Thymus (tissue), 11 donors: ENCODE results near the gene HOXD11. TPM values are rescaled to one million over a fixed set of nuclear protein-coding genes. Genes with fewer than 3 reads are reported as not detected.

Experiments
- DNase-seq, 9 donors: peaks; one replicate each; pipeline ENCODE4 v3.0.0-alpha.2; 2013; ENCODE audit warnings: low spot score in 9 of 9, low read depth in 6 of 9, missing footprints in 1 of 9
- H3K27ac ChIP-seq, 2 donors: one replicate each; pipeline ENCODE4 v1.5.1; 2013; ENCODE audit warnings: control low read depth in 1 of 2, low read depth in 1 of 2, low read length in 1 of 2, mild to moderate bottlenecking in 1 of 2, moderate library complexity in 1 of 2
- H3K27me3 ChIP-seq, 2 donors: one replicate each; pipeline ENCODE4 v1.5.1; 2013; ENCODE audit warnings: low read length in 1 of 2; ENCODE audit not compliant: control insufficient read depth in 2 of 2, insufficient read depth in 1 of 2
- H3K36me3 ChIP-seq, 2 donors: one replicate each; pipeline ENCODE4 v1.5.1; 2013; ENCODE audit warnings: low read length in 1 of 2, mild to moderate bottlenecking in 1 of 2, moderate library complexity in 1 of 2; ENCODE audit not compliant: control insufficient read depth in 2 of 2, insufficient read depth in 2 of 2
- H3K4me1 ChIP-seq, 2 donors: one replicate each; pipeline ENCODE4 v1.5.1; 2013; ENCODE audit warnings: low read length in 2 of 2; ENCODE audit not compliant: control insufficient read depth in 2 of 2, insufficient read depth in 2 of 2
- H3K4me3 ChIP-seq, 2 donors: one replicate each; pipeline ENCODE4 v1.5.1; 2013; ENCODE audit warnings: low read length in 2 of 2, control low read depth in 1 of 2, mild to moderate bottlenecking in 1 of 2
- H3K9me3 ChIP-seq, 2 donors: one replicate each; pipeline ENCODE4 v1.5.1; 2013; ENCODE audit warnings: low read length in 1 of 2, mild to moderate bottlenecking in 1 of 2; ENCODE audit not compliant: control insufficient read depth in 2 of 2, insufficient read depth in 1 of 2
- WGBS: extraction: QIAGEN DNeasy Blood & Tissue Kit; methylation state at CpG from one replicate; pipeline ENCODE4 v1.1.7; 2013; 5-methylcytosine and 5-hydroxymethylcytosine counted together
- polyA plus RNA-seq: library from polyadenylated mRNA; stranded (reverse); fragments of 200-250 nt; gene quantifications from one replicate; pipeline ENCODE4 v1.2.3, GENCODE V29; 2013
- total RNA-seq: library from RNA; stranded (reverse); fragments of 120-200 nt; gene quantifications from one replicate; pipeline ENCODE4 v1.2.4, GENCODE V29; 2013
- donor health status: healthy.

HOXD11 gene
- total and polyA plus RNA-seq, 2 donors, result 0.09 TPM; not detected in 1

- peak in 1 of 9 donors; percentile 47 for DNase-seq
- Histone ChIP-seq H3K4me3 (peak overlapping the region in 1 of 2 donors; percentile 36), H3K9me3 (peaks cover 15 to 26% of the 10 kb centered on the region in 2 donors), H3K27ac (no peak overlapping the region), H3K27me3 (peaks cover 85 to 99% of the 10 kb centered on the region in 2 donors), H3K36me3 (no peaks in the 10 kb centered on the region), H3K4me1 (peaks cover 4 to 8% of the 10 kb centered on the region in 2 donors)
- 9% methylated on average over 68 of the region's 68 CpGs for WGBS
These were observed 26.3 kb upstream of the HOXD11 start for GRCh38 chr2:176080540-176081375.

GRCh38 chr2:176081376-176081836 lies 25.7 kb upstream of the HOXD11 start:
- Histone ChIP-seq H3K4me1 (peaks cover 4 to 8% of the 10 kb centered on the region in 2 donors), H3K4me3 (no peak overlapping the region), H3K9me3 (peaks cover 15 to 26% of the 10 kb centered on the region in 2 donors), H3K27me3 (peaks cover 86 to 99% of the 10 kb centered on the region in 2 donors), H3K27ac (no peak overlapping the region), H3K36me3 (no peaks in the 10 kb centered on the region)
- WGBS, result 8% methylated on average over 17 of the region's 17 CpGs
- no peak for DNase-seq

- no peak overlapping the region for H3K27ac ChIP-seq
- H3K9me3 ChIP-seq, result peaks cover 15 to 26% of the 10 kb centered on the region in 2 donors
- H3K4me3 ChIP-seq, result no peak overlapping the region
- H3K27me3 ChIP-seq, result peaks cover 85 to 98% of the 10 kb centered on the region in 2 donors
- peaks cover 4 to 8% of the 10 kb centered on the region in 2 donors for H3K4me1 ChIP-seq
- WGBS, result 6% methylated on average over 62 of the region's 62 CpGs
- no peak for DNase-seq
- H3K36me3 ChIP-seq, result no peaks in the 10 kb centered on the region
These were observed 25.1 kb upstream of the HOXD11 start for GRCh38 chr2:176081837-176082524.

- no peaks in the 10 kb centered on the region for H3K36me3 ChIP-seq
- H3K27me3 ChIP-seq, result peaks cover 87 to 98% of the 10 kb centered on the region in 2 donors
- H3K4me3 ChIP-seq, result no peak overlapping the region
- no peak for DNase-seq
- no peak overlapping the region for H3K27ac ChIP-seq
- H3K9me3 ChIP-seq, result peaks cover 15 to 26% of the 10 kb centered on the region in 2 donors
- 8% methylated on average over 10 of the region's 10 CpGs for WGBS
- H3K4me1 ChIP-seq, result peaks cover 4 to 8% of the 10 kb centered on the region in 2 donors
These were observed 24.6 kb upstream of the HOXD11 start for GRCh38 chr2:176082525-176082823.

GRCh38 chr2:176082824-176083751 lies 24.0 kb upstream of the HOXD11 start:
- Histone ChIP-seq H3K27me3 (peaks cover 93 to 99% of the 10 kb centered on the region in 2 donors), H3K36me3 (no peaks in the 10 kb centered on the region), H3K9me3 (peaks cover 16 to 26% of the 10 kb centered on the region in 2 donors), H3K27ac (no peak overlapping the region), H3K4me3 (no peak overlapping the region), H3K4me1 (peaks cover 4 to 12% of the 10 kb centered on the region in 2 donors)
- WGBS, result 6% methylated on average over 66 of the region's 66 CpGs
- DNase-seq, result no peak

GRCh38 chr2:176083796-176084261 lies 23.3 kb upstream of the HOXD11 start, which contains the start of gene EVX2:
TSS of gene EVX2 (minus strand) at chr2:176083962. CDS start at chr2:176083776, 186 bp downstream.
- 15% methylated on average over 27 of the region's 27 CpGs for WGBS
- Histone ChIP-seq H3K4me1 (peaks cover 4 to 16% of the 10 kb centered on the region in 2 donors), H3K36me3 (no peaks in the 10 kb centered on the region), H3K27me3 (peaks cover 93 to 99% of the 10 kb centered on the region in 2 donors), H3K4me3 (no peak within 1 kb of the TSS), H3K9me3 (peaks cover 16 to 29% of the 10 kb centered on the region in 2 donors), H3K27ac (no peak within 1 kb of the TSS)
- DNase-seq, result no peak

- H3K27ac ChIP-seq, result no peak overlapping the region
- peaks cover 16 to 24% of the 10 kb centered on the region in 2 donors for H3K9me3 ChIP-seq
- DNase-seq, result no peak
- no peaks in the 10 kb centered on the region for H3K36me3 ChIP-seq
- peaks cover 4 to 10% of the 10 kb centered on the region in 2 donors for H3K4me1 ChIP-seq
- WGBS, result 7% methylated on average over 26 of the region's 26 CpGs
- H3K4me3 ChIP-seq, result no peak overlapping the region
- H3K27me3 ChIP-seq, result peaks cover 93 to 99% of the 10 kb centered on the region in 2 donors
These were observed 22.4 kb upstream of the HOXD11 start for GRCh38 chr2:176084611-176085119.

GRCh38 chr2:176085120-176085788 lies 21.8 kb upstream of the HOXD11 start:
- peaks cover 4 to 8% of the 10 kb centered on the region in 2 donors for H3K4me1 ChIP-seq
- peaks cover 15 to 24% of the 10 kb centered on the region in 2 donors for H3K9me3 ChIP-seq
- H3K27me3 ChIP-seq, result peaks cover 93 to 99% of the 10 kb centered on the region in 2 donors
- WGBS, result 9% methylated on average over 40 of the region's 40 CpGs
- H3K4me3 ChIP-seq, result no peak overlapping the region
- H3K36me3 ChIP-seq, result no peaks in the 10 kb centered on the region
- no peak overlapping the region for H3K27ac ChIP-seq
- no peak for DNase-seq
